PC-9 (cell line): ENCODE measurements around the gene MACROD2. TPM values are rescaled to one million over a fixed set of nuclear protein-coding genes. Genes with fewer than 3 reads are reported as not detected.

Experiments
- BruUV-seq: library from RNA; stranded (reverse); fragments of 400-500 nt; replicated peaks from 2 replicates; lab custom pipeline; 2021; lab: Mats Ljungman, UMichigan
- CTCF ChIA-PET: fragments of 300-600 bp; sonication (Branson Sonifier 250); formaldehyde crosslinking; loops from one replicate; lab custom pipeline; 2022; ENCODE audit warnings: antibody characterized with exemption; lab: Charles Lee
- POLR2A ChIA-PET: fragments of 300-600 bp; sonication (Branson Sonifier 250); formaldehyde crosslinking; loops from one replicate; lab custom pipeline; 2022; ENCODE audit warnings: antibody characterized with exemption; ENCODE audit not compliant: unreplicated experiment; lab: Charles Lee
- DNase-seq, 2 experiments: peaks; one replicate each; pipeline versions ENCODE4 v3.0.0 to v3.0.0-alpha.2; 2015 to 2022; ENCODE audit warnings: mixed read lengths in 1 of 2
- H2AFZ ChIP-seq: fragments of 200-600 bp; sonication (generic); 2 replicates; pipeline ENCODE4 v1.8.1; 2017; ENCODE audit warnings: antibody characterized with exemption
- H3F3A ChIP-seq: fragments of 200-600 bp; sonication (generic); 2 replicates; pipeline ENCODE4 v1.8.1; 2017; ENCODE audit warnings: antibody characterized with exemption, mild to moderate bottlenecking, low read depth; ENCODE audit not compliant: insufficient read depth
- H3K27ac ChIP-seq: fragments of 200-600 bp; sonication (generic); 2 replicates; pipeline ENCODE4 v1.6.1; 2016; ENCODE audit warnings: mixed run types
- H3K27me3 ChIP-seq: fragments of 200-600 bp; sonication (generic); 2 replicates; pipeline ENCODE4 v1.6.1; 2016; ENCODE audit warnings: low read depth, mixed run types; ENCODE audit not compliant: insufficient read depth
- H3K36me3 ChIP-seq: fragments of 200-600 bp; sonication (generic); 2 replicates; pipeline ENCODE4 v1.6.1; 2016; ENCODE audit warnings: low read depth, mixed run types
- H3K4me1 ChIP-seq: fragments of 200-600 bp; sonication (generic); replicated peaks from 2 replicates; pipeline ENCODE4 v1.6.1; 2016; ENCODE audit warnings: mixed run types; ENCODE audit not compliant: insufficient read depth
- H3K4me2 ChIP-seq: fragments of 200-600 bp; sonication (generic); 2 replicates; pipeline ENCODE4 v1.6.1; 2017; ENCODE audit warnings: mixed run types
- H3K4me3 ChIP-seq: fragments of 200-600 bp; sonication (generic); 2 replicates; pipeline ENCODE4 v1.6.1; 2016; ENCODE audit warnings: mixed run types
- H3K79me2 ChIP-seq: fragments of 200-600 bp; sonication (generic); 2 replicates; pipeline ENCODE4 v1.6.1; 2017; ENCODE audit warnings: low read depth, mixed run types
- H3K9me2 ChIP-seq: fragments of 200-600 bp; sonication (generic); 2 replicates; pipeline ENCODE4 v1.8.1; 2017; ENCODE audit warnings: mild to moderate bottlenecking; ENCODE audit not compliant: insufficient read depth
- H3K9me3 ChIP-seq: fragments of 200-600 bp; sonication (generic); 2 replicates; pipeline ENCODE4 v1.8.1; 2016; ENCODE audit warnings: low read depth; ENCODE audit not compliant: insufficient read depth
- H4K20me1 ChIP-seq: fragments of 200-600 bp; sonication (generic); 2 replicates; pipeline ENCODE4 v1.8.1; 2017; ENCODE audit not compliant: insufficient read depth
- CTCF ChIP-seq: fragments of 200-600 bp; sonication (generic); conservative IDR thresholded peaks from 2 replicates; pipeline ENCODE4 v1.6.1; 2017; ENCODE audit warnings: mixed run types, antibody characterized with exemption, mild to moderate bottlenecking, moderate library complexity
- EZH2 ChIP-seq: fragments of 200-600 bp; sonication (generic); IDR thresholded peaks from 2 replicates; pipeline ENCODE4 v1.8.0; 2017; ENCODE audit warnings: antibody characterized with exemption, low read depth
- intact Hi-C: fragments of 100-400 bp; cut with micrococcal nuclease; formaldehyde crosslinking; loops from one replicate; pipeline ENCODE4 v1.10.0; 2022; ENCODE audit not compliant: unreplicated experiment
- total RNA-seq: library from RNA; stranded (reverse); gene quantifications from 2 replicates; pipeline ENCODE4 v1.2.3, GENCODE V29; 2021

MACROD2 gene
- total RNA-seq, 1 experiment from 2014 or later = 11.4 TPM

- Histone ChIP-seq H3K36me3 (no peaks in the 10 kb centered on the region), H3K9me3 (no peaks in the 10 kb centered on the region), H3K9me2 (no peaks in the 10 kb centered on the region), H3K4me1 (no peaks in the 10 kb centered on the region), H2AFZ (no peak overlapping the region), H3F3A (no peaks in the 10 kb centered on the region), H3K79me2 (no peaks in the 10 kb centered on the region), H4K20me1 (no peaks in the 10 kb centered on the region), H3K27me3 (no peaks in the 10 kb centered on the region), H3K4me3 (no peak overlapping the region), H3K27ac (no peak overlapping the region), H3K4me2 (no peak overlapping the region)
- POLR2A ChIA-PET = no interaction called here
- intact Hi-C loops = no loop called here
- TF ChIP-seq CTCF (no peak), EZH2 (no peak)
- BruUV-seq = no TSS peak
- CTCF ChIA-PET = no interaction called here
- no peak for DNase-seq
Measured at GRCh38 chr20:16040742-16041141, 2045.4 kb downstream of the MACROD2 start.

GRCh38 chr20:16042731-16043130, 2047.4 kb downstream of the MACROD2 start:
- no peaks in the 10 kb centered on the region for H3K79me2 ChIP-seq
- H4K20me1 ChIP-seq = no peaks in the 10 kb centered on the region
- no peak for DNase-seq
- H3K4me1 ChIP-seq = no peaks in the 10 kb centered on the region
- no peaks in the 10 kb centered on the region for H3K9me2 ChIP-seq
- no peak overlapping the region for H3K4me2 ChIP-seq
- intact Hi-C loops = no loop called here
- no peak for TF ChIP-seq CTCF
- no peak for TF ChIP-seq EZH2
- H3K4me3 ChIP-seq = no peak overlapping the region
- H3K9me3 ChIP-seq = no peaks in the 10 kb centered on the region
- POLR2A ChIA-PET = no interaction called here
- CTCF ChIA-PET = no interaction called here
- no peak overlapping the region for H3K27ac ChIP-seq
- H3K36me3 ChIP-seq = no peaks in the 10 kb centered on the region
- no peaks in the 10 kb centered on the region for H3K27me3 ChIP-seq
- BruUV-seq = no TSS peak
- no peaks in the 10 kb centered on the region for H3F3A ChIP-seq
- no peak overlapping the region for H2AFZ ChIP-seq

GRCh38 chr20:16043931-16044330, 2048.6 kb downstream of the MACROD2 start:
- Histone ChIP-seq H3K4me3 (no peak overlapping the region), H3K9me2 (no peaks in the 10 kb centered on the region), H4K20me1 (no peaks in the 10 kb centered on the region), H3K4me1 (no peaks in the 10 kb centered on the region), H3F3A (no peaks in the 10 kb centered on the region), H3K36me3 (no peaks in the 10 kb centered on the region), H3K27me3 (no peaks in the 10 kb centered on the region), H3K4me2 (no peak overlapping the region), H3K9me3 (no peaks in the 10 kb centered on the region), H3K79me2 (no peaks in the 10 kb centered on the region), H2AFZ (no peak overlapping the region), H3K27ac (no peak overlapping the region)
- intact Hi-C loops = no loop called here
- ChIA-PET CTCF (no interaction called here), POLR2A (no interaction called here)
- BruUV-seq = no TSS peak
- TF ChIP-seq CTCF = no peak
- no peak for TF ChIP-seq EZH2
- no peak for DNase-seq
